GM19468 (cell line): ENCODE measurements around the gene SLC27A2.

ENCODE experiments used
- ATAC-seq: cut with Tn5 transposase; IDR thresholded peaks from one replicate; pipeline ENCODE4 v1.9.1; 2021; ENCODE audit warnings: mild to moderate bottlenecking, moderate library complexity, moderate number of reproducible peaks; ENCODE audit not compliant: unreplicated experiment; ENCODE audit errors: extremely low read depth

Gene SLC27A2

DNA sequence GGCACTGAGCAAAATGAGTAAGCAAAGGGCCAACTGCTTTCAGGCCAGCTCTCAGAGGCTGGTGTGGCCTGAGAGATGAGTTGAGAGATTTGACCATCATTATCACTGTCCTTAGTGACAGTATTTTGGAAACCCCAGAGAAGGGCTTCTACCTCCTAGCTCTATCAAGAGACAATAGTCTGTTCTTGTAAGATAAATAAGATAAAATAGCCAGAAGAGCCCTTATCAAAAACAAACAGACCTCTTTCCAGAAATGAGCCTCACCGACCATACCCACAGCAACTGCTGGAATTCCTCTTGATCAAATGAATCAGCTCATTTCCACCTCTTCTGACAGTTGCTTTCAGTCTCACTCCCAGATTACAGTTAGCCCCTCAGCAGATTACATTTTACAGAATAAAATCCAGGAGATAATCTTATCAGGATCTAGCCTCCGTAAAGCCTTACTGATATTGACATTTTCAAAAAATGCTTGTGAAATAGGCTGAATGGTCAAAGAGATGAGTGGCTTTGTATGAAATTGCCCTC is 79.0 kb downstream of the SLC27A2 start:
- no peak for ATAC-seq

GRCh38 chr15:50261981-50262380 is 80.0 kb downstream of the SLC27A2 start:
- ATAC-seq: no peak

DNA sequence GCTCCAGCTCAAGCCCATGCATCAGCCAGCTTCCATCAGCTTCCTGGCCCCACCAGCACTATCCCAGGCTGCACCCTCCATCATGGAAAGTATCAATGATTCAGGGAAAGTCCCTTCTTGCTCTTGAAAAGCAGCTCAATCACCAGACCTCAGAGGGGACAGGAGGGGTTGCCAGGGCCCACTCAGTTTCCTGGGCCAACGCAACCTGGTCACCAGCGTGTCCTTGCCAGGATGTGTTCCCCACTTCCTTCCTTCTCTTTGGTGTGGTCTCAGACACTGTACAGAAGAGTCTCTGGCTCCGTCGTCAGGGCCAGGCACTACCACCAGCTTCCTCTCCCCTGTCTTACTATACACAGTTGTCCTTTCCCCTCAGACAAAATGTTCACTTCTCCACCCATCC is 80.5 kb downstream of the SLC27A2 start:
- ATAC-seq: no peak

- no peak for ATAC-seq
Observed at GRCh38 chr15:50265620-50266019, 83.6 kb downstream of the SLC27A2 start, which contains the start of gene HDC. TSS of gene HDC (minus strand) at chr15:50265726. CDS start at chr15:50265623, 103 bp downstream.

DNA sequence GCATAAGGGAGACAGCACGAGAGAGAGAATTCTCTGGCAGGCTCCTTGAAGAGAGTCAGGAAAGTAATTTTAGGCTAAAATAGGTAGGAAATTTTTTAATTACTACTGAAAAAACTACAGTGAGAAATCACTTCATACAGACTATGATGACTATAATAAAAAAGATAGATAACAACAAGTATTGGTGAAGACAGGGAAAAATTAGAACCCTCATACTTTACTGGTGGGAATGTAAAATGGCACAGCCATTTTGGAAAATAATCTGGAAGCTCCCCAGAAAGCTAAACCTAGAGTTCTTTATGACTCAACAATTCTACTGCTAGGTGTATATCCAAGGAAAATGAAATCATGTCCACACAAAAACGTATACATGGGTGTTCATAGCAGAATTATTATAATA is 85.6 kb downstream of the SLC27A2 start:
- no peak for ATAC-seq

GRCh38 chr15:50275091-50275490 is 93.1 kb downstream of the SLC27A2 start:
- no peak for ATAC-seq

DNA sequence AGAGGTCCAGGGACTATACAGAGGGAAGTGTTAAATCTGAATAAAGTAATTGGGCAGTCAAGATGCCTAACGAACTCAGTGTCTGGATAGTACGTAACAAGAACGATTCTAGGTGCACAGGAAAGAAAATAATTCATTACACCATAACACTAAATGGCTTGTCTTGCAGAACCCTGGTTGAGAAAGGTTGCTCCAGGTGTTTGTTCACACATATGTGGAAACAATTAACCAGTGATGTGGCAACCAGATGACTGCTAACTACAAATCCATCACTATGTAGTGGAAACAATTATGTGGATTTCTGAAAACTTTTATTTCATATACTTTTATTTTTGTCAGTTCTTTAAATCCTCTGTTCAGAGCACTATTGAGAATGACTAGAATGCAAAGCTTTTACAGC is 93.9 kb downstream of the SLC27A2 start:
- ATAC-seq: no peak

- no peak for ATAC-seq
Observed at GRCh38 chr15:50277370-50277769, 95.4 kb downstream of the SLC27A2 start.

DNA sequence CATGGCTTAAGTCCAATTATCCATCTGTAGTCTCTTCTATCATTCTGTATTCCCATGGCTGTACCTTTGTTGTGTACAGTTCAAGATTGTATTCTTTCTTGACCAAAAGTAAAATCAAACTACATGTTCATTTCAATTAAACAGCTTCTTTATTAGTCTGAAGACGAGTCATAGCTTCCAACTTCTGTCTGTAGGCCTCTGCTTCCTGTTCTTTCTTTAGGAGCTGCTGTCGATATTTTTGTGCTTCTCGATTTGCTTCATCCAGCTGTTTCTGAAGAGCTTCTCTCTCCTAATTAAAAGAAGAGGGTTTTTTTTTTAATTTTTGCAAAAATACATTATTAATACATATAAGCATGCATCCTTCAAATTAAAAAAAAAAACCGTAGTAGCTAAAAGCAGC is 96.5 kb downstream of the SLC27A2 start:
- ATAC-seq: no peak

DNA sequence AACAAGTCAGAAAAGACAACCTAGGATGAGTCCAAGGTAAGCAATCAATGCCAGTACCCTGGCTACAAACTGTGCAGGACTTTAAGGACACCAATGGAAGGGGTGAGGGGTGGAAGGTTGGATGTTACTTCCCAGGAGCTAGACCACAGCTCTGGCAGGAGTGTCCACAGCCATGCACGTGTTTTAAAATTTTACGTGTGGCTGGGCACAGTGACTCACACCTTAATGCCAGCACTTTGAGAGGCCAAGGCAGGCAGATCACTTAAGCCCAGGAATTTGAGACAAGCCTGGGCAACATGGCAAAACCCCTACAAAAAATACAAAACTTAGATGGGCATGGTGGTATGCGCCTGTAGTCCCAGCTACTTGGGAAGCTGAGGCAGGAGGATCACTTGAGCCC is 98.3 kb downstream of the SLC27A2 start:
- ATAC-seq: no peak

DNA sequence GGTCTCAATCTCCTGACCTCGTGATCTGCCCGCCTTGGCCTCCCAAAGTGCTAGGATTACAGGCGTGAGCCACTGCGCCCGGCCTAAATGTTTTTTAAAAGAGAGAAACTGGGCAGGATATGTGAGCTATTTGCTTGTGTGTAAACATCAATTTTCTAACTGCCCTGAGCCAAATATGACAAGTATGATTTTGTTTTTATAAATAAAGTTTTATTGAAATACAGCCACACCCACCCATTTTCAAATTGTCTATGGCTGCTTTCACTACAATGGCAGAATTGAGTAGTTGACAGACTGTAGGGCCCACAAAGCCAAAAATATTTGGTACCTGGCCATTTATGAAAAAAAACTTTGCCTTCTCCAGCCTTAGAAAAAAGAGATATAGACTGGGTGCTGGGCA is 99.4 kb downstream of the SLC27A2 start:
- ATAC-seq: no peak
